Tibial nerve (tissue), 4 donors: ENCODE results near the gene MAP7D1. TPM values are rescaled to one million over a fixed set of nuclear protein-coding genes. Genes with fewer than 3 reads are reported as not detected.
A peak's percentile ranks its signal among the peaks of the same experiment; 100 is the strongest.

ENCODE experiments used
- DNase-seq, 2 donors: peaks; one replicate each; pipeline ENCODE4 v3.0.0-alpha.2; 2019; ENCODE audit warnings: low spot score in 2 of 2
- H3K27ac ChIP-seq, 4 donors: fragments of 200-600 bp; sonication (generic) in 3 of 4; one replicate each; pipeline ENCODE4 v1.5.1; 2017 to 2019; ENCODE audit warnings: mild to moderate bottlenecking in 1 of 4
- H3K27me3 ChIP-seq, 2 donors: fragments of 200-600 bp; sonication (generic) in 1 of 2; one replicate each; pipeline versions ENCODE4 v1.5.1 to v1.6.0; 2017 to 2019
- H3K36me3 ChIP-seq, 3 donors: fragments of 200-600 bp; sonication (generic); one replicate each; pipeline ENCODE4 v1.5.1; 2018 to 2019
- H3K4me1 ChIP-seq, 4 donors: fragments of 200-600 bp; sonication (generic) in 3 of 4; one replicate each; pipeline ENCODE4 v1.5.1; 2017 to 2019
- H3K4me3 ChIP-seq, 4 donors: fragments of 200-600 bp; sonication (generic) in 3 of 4; one replicate each; pipeline ENCODE4 v1.5.1; 2017 to 2019; ENCODE audit warnings: mild to moderate bottlenecking in 1 of 4, moderate library complexity in 1 of 4
- H3K9me3 ChIP-seq, 4 donors: fragments of 200-600 bp; sonication (generic) in 3 of 4; one replicate each; pipeline ENCODE4 v1.5.1; 2017 to 2019
- EP300 ChIP-seq, 2 donors: sonication (generic); formaldehyde crosslinking; IDR thresholded peaks; one replicate each; pipeline ENCODE4 v1.6.1; 2017; ENCODE audit warnings: antibody characterized with exemption in 2 of 2, mild to moderate bottlenecking in 1 of 2
- POLR2A ChIP-seq, 2 donors: fragments of 450-650 bp; IDR thresholded peaks; one replicate each; pipeline ENCODE4 v1.6.1; 2017; ENCODE audit warnings: antibody characterized with exemption in 2 of 2, mild to moderate bottlenecking in 2 of 2, moderate library complexity in 2 of 2
- WGBS, 2 donors: methylation state at CpG; one replicate each; pipeline ENCODE4 v1.1.5; 2018; 5-methylcytosine and 5-hydroxymethylcytosine counted together
- total RNA-seq, 4 donors: library from RNA; depleted of rRNA; stranded (reverse); fragments of >200 nt; gene quantifications; one replicate each; pipeline ENCODE4 v1.1.0, GENCODE V29; 2016
- TF ChIP-seq, protein P1 (sequence below), 5 experiments: fragments of 200-600 bp in 3 of 5; fragments of 450-650 bp in 2 of 5; sonication (generic) in 3 of 5; IDR thresholded peaks; one replicate each; pipeline ENCODE4 v1.5.1; 2016 to 2019; ENCODE audit warnings: antibody characterized with exemption in 5 of 5, mild to moderate bottlenecking in 3 of 5, moderate library complexity in 2 of 5

Gene MAP7D1
- total RNA-seq, 4 donors from 2014 or later: 85.0 to 184 (median 121) TPM

DNA sequence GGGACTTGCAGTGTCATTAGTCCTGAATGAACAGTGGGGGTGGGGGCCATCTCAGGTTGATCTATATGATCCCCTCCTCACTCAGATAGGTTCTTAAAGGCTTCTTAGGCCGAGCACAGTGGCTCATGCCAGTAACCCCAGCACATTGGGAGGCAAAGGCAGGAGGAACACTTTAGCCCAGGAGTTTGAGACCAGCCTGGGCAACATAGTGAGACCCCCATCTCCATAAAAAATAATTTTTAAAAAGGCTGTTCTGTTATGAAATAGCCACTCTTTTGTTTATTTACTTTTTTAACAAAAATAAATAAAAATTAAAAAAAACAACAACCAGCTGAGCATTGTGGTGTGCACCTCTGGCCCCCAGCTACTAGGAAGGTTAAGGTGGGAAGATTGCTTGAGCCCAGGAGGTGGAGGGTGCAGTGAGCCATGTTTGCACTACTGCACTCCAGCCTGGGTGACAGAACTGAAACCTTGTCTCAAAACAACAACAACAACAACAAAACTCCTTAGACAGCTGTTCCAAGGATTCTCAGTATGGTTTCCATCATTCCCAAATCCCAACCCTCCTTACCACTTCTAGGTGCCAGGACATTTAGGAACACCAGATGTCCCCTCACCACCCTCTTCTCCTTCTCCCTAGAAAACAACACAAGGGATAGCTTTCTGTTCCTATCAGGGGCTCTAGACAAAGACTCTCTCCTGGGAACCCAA, 4.7 kb upstream of the MAP7D1 start:
- H3K36me3 ChIP-seq: peaks cover 0 to 8% (median 0%) of the 10 kb centered on the region in 3 donors
- WGBS, 2 donors: 0 to 5% methylated on average over 1 of the region's 1 CpG
- no peaks in the 10 kb centered on the region for H3K27me3 ChIP-seq
- peaks cover 0 to 67% (median 46%) of the 10 kb centered on the region in 4 donors for H3K4me1 ChIP-seq
- TF ChIP-seq, protein P1, sequence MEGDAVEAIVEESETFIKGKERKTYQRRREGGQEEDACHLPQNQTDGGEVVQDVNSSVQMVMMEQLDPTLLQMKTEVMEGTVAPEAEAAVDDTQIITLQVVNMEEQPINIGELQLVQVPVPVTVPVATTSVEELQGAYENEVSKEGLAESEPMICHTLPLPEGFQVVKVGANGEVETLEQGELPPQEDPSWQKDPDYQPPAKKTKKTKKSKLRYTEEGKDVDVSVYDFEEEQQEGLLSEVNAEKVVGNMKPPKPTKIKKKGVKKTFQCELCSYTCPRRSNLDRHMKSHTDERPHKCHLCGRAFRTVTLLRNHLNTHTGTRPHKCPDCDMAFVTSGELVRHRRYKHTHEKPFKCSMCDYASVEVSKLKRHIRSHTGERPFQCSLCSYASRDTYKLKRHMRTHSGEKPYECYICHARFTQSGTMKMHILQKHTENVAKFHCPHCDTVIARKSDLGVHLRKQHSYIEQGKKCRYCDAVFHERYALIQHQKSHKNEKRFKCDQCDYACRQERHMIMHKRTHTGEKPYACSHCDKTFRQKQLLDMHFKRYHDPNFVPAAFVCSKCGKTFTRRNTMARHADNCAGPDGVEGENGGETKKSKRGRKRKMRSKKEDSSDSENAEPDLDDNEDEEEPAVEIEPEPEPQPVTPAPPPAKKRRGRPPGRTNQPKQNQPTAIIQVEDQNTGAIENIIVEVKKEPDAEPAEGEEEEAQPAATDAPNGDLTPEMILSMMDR (IDR thresholded peaks at IDR 0.05): no peak
- TF ChIP-seq EP300 (IDR thresholded peaks at IDR 0.05): no peak
- no peak for TF ChIP-seq POLR2A (IDR thresholded peaks at IDR 0.05)
- peak overlapping the region; percentile 88 to 99 (median 94) for H3K27ac ChIP-seq
- H3K9me3 ChIP-seq: no peaks in the 10 kb centered on the region
- H3K4me3 ChIP-seq: peak overlapping the region in 1 of 4 donors; percentile 28
- no peak for DNase-seq

- Histone ChIP-seq H3K9me3 (no peaks in the 10 kb centered on the region), H3K27me3 (no peaks in the 10 kb centered on the region), H3K4me1 (peaks cover 0 to 67% (median 46%) of the 10 kb centered on the region in 4 donors), H3K36me3 (peaks cover 0 to 5% (median 0%) of the 10 kb centered on the region in 3 donors), H3K27ac (peak overlapping the region; percentile 88 to 99 (median 94)), H3K4me3 (no peak overlapping the region)
- TF ChIP-seq, protein P1 (IDR thresholded peaks at IDR 0.05): no peak
- TF ChIP-seq EP300 (IDR thresholded peaks at IDR 0.05) (no peak), POLR2A (IDR thresholded peaks at IDR 0.05) (no peak)
- DNase-seq: no peak
- 0 to 36% methylated on average over 3 of the region's 3 CpGs for WGBS, 2 donors
These were observed 4.1 kb upstream of the MAP7D1 start for GRCh38 chr1:36151845-36152203.

DNA sequence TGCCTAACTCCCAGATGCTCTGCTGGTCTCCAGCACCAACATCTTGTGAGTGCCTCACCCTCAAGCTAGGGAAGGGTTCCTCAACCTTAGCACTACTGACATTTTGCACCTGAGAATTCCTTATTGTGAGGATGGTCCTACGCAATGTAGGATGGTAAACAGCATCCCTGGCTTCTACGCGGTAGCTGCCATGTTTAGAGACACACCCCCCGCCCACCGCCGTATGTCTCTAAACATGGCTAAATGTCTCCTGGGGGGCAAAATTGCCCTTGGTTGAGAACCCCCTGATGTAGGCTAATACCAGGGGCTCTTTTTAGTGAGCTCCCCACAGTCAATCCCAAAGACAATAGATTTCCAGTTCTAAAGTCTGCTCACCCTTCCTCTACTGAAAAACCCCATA, 2.5 kb upstream of the MAP7D1 start:
- Histone ChIP-seq H3K27me3 (no peaks in the 10 kb centered on the region), H3K36me3 (no peaks in the 10 kb centered on the region), H3K27ac (peak overlapping the region in 2 of 4 donors; percentile 97 to 99), H3K4me1 (peaks cover 0 to 73% (median 51%) of the 10 kb centered on the region in 4 donors), H3K4me3 (no peak overlapping the region), H3K9me3 (no peaks in the 10 kb centered on the region)
- no peak for TF ChIP-seq EP300 (IDR thresholded peaks at IDR 0.05)
- TF ChIP-seq, protein P1 (IDR thresholded peaks at IDR 0.05): no peak
- DNase-seq: no peak
- 82 to 94% methylated on average over 6 of the region's 6 CpGs for WGBS, 2 donors

- no peaks in the 10 kb centered on the region for H3K36me3 ChIP-seq
- WGBS, 2 donors: 90 to 91% methylated on average over 6 of the region's 6 CpGs
- peak overlapping the region in 3 of 4 donors; percentile 97 to 100 (median 99) for H3K27ac ChIP-seq
- peaks cover 0 to 77% (median 56%) of the 10 kb centered on the region in 4 donors for H3K4me1 ChIP-seq
- no peak for TF ChIP-seq POLR2A (IDR thresholded peaks at IDR 0.05)
- no peak overlapping the region for H3K4me3 ChIP-seq
- H3K27me3 ChIP-seq: no peaks in the 10 kb centered on the region
- H3K9me3 ChIP-seq: no peaks in the 10 kb centered on the region
- no peak for DNase-seq
These were observed 1.6 kb upstream of the MAP7D1 start for GRCh38 chr1:36154335-36154734.

GRCh38 chr1:36154765-36155407, 1.1 kb upstream of the MAP7D1 start:
- H3K27me3 ChIP-seq: no peaks in the 10 kb centered on the region
- no peak for DNase-seq
- TF ChIP-seq EP300 (IDR thresholded peaks at IDR 0.05) (no peak), POLR2A (IDR thresholded peaks at IDR 0.05) (no peak)
- TF ChIP-seq, protein P1 (IDR thresholded peaks at IDR 0.05): no peak
- peak overlapping the region; percentile 66 to 99 (median 82) for H3K4me3 ChIP-seq
- H3K9me3 ChIP-seq: no peaks in the 10 kb centered on the region
- H3K27ac ChIP-seq: peak overlapping the region; percentile 97 to 100 (median 99)
- WGBS, 2 donors: 38% methylated on average over 6 of the region's 6 CpGs
- H3K36me3 ChIP-seq: no peaks in the 10 kb centered on the region
- H3K4me1 ChIP-seq: peaks cover 0 to 79% (median 60%) of the 10 kb centered on the region in 4 donors
